GM12878 (cell line): Measurements from ENCODE around the gene UBAP1L. TPM values are rescaled to one million over a fixed set of nuclear protein-coding genes. Genes with fewer than 3 reads are reported as not detected.

Experiments used
- ATAC-seq: fragments of 200-7000 bp; cut with Tn5 transposase; 3 replicates; pipeline ENCODE4 v1.9.1; 2020; ENCODE audit warnings: mild to moderate bottlenecking, moderate library complexity
- BruUV-seq: library from RNA; stranded (reverse); fragments of 400-500 nt; replicated peaks from 2 replicates; lab custom pipeline; 2021; lab: Mats Ljungman, UMichigan
- CTCF ChIA-PET: fragments of 300-600 bp; sonication (Branson Sonifier 250); formaldehyde crosslinking; extraction: SDS; loops from one replicate; lab custom pipeline; 2021; ENCODE audit warnings: inconsistent platforms; lab: Yijun Ruan, JAX
- POLR2A ChIA-PET: fragments of 350-600 bp; formaldehyde crosslinking; extraction: SDS; loops from one replicate; lab custom pipeline; 2021; ENCODE audit warnings: inconsistent platforms; lab: Charles Lee
- RAD21 ChIA-PET: fragments of 300-600 bp; sonication (Branson Sonifier 250); formaldehyde crosslinking; loops from one replicate; lab custom pipeline; 2023; ENCODE audit warnings: antibody characterized with exemption; ENCODE audit not compliant: unreplicated experiment; lab: Charles Lee
- SMC1A ChIA-PET: fragments of 300-600 bp; sonication (Branson Sonifier 250); formaldehyde crosslinking; loops from one replicate; lab custom pipeline; 2023; ENCODE audit not compliant: unreplicated experiment, uncharacterized antibody; lab: Charles Lee
- DNase-seq: peaks from one replicate; pipeline ENCODE4 v3.0.0-alpha.2; 2011; ENCODE audit warnings: low read depth, low spot score
- FAIRE-seq: peaks from 3 replicates; lab custom pipeline; 2011; peaks lifted over from hg19 to GRCh38; lab: Jason Lieb, UNC
- H2AFZ ChIP-seq: 2 replicates; pipeline ENCODE4 v1.6.0; 2011; ENCODE audit warnings: low read depth, low read length, control low read depth; ENCODE audit not compliant: control insufficient read depth
- H3K27ac ChIP-seq: 2 replicates; pipeline ENCODE4 v1.5.1; 2011; ENCODE audit warnings: control low read depth; ENCODE audit not compliant: control insufficient read depth, insufficient read depth
- H3K27me3 ChIP-seq, 2 experiments: replicated peaks in 1 of 2; 2 replicates each; pipeline versions ENCODE4 v1.6.0 to v1.6.1; 2011; ENCODE audit warnings: low read length in 1 of 2; ENCODE audit not compliant: control insufficient read depth in 2 of 2, insufficient read depth in 2 of 2
- H3K36me3 ChIP-seq, 2 experiments: 2 replicates each; pipeline ENCODE4 v1.5.1; 2011; ENCODE audit warnings: low read length in 1 of 2; ENCODE audit not compliant: control insufficient read depth in 2 of 2, insufficient read depth in 2 of 2
- H3K4me1 ChIP-seq: 2 replicates; pipeline ENCODE4 v1.6.1; 2011; ENCODE audit warnings: mild to moderate bottlenecking, low read length, moderate library complexity, mixed read lengths; ENCODE audit not compliant: control insufficient read depth, insufficient read depth
- H3K4me2 ChIP-seq: 2 replicates; pipeline ENCODE4 v1.6.0; 2011; ENCODE audit warnings: control low read depth; ENCODE audit not compliant: control insufficient read depth, insufficient read depth
- H3K4me3 ChIP-seq: fragments of 200-600 bp; sonication (generic); 2 replicates; pipeline ENCODE4 v1.5.1; 2016
- H3K79me2 ChIP-seq: 2 replicates; pipeline ENCODE4 v1.6.0; 2011; ENCODE audit warnings: low read length; ENCODE audit not compliant: control insufficient read depth, insufficient read depth
- H3K9ac ChIP-seq: 2 replicates; pipeline ENCODE4 v1.8.0; 2011; ENCODE audit warnings: low read length, control low read depth, mixed read lengths; ENCODE audit not compliant: control insufficient read depth, insufficient read depth
- H3K9me3 ChIP-seq: replicated peaks from 3 replicates; pipeline ENCODE4 v1.5.1; 2011; ENCODE audit warnings: mild to moderate bottlenecking, low read length; ENCODE audit not compliant: control insufficient read depth, insufficient read depth
- H4K20me1 ChIP-seq: 2 replicates; pipeline ENCODE4 v1.6.0; 2011; ENCODE audit not compliant: control insufficient read depth, insufficient read depth
- FOS ChIP-seq: IDR thresholded peaks from 3 replicates; pipeline ENCODE4 v1.6.1; 2011; ENCODE audit warnings: borderline replicate concordance; ENCODE audit not compliant: insufficient read length; ENCODE audit errors: extremely low read depth
- IRF3 ChIP-seq: fragments of 450-650 bp; IDR thresholded peaks from 2 replicates; pipeline ENCODE4 v1.6.1; 2014; ENCODE audit warnings: mild to moderate bottlenecking
- KLF5 ChIP-seq: fragments of 450-650 bp; IDR thresholded peaks from 2 replicates; pipeline ENCODE4 v1.6.1; 2014; ENCODE audit warnings: mild to moderate bottlenecking; ENCODE audit not compliant: partially characterized antibody
- MLLT1 ChIP-seq: fragments of 450-650 bp; IDR thresholded peaks from 2 replicates; pipeline ENCODE4 v1.6.1; 2016; ENCODE audit warnings: mild to moderate bottlenecking
- PAX8 ChIP-seq: fragments of 450-650 bp; IDR thresholded peaks from 2 replicates; pipeline ENCODE4 v1.6.1; 2017; ENCODE audit warnings: mild to moderate bottlenecking, moderate library complexity
- SP1 ChIP-seq: IDR thresholded peaks from one replicate; pipeline ENCODE4 v1.6.1; 2011; ENCODE audit warnings: low read depth, low read length
- YBX1 ChIP-seq: fragments of 450-650 bp; IDR thresholded peaks from 2 replicates; pipeline ENCODE4 v1.6.1; 2016; ENCODE audit warnings: antibody characterized with exemption
- WGBS: methylation state at CpG from one replicate; pipeline ENCODE4 v1.1.6; 2016; ENCODE audit warnings: low lambda C conversion rate; ENCODE audit not compliant: insufficient replicate concordance, insufficient coverage; ENCODE audit errors: missing lambda C conversion rate; 5-methylcytosine and 5-hydroxymethylcytosine counted together
- in situ Hi-C: fragments of 300-500 bp; cut with MboI; formaldehyde crosslinking; loops from 9 replicates; pipeline ENCODE4 v1.14.3; 2018; ENCODE audit warnings: mixed read lengths
- intact Hi-C: fragments of 100-400 bp; cut with micrococcal nuclease; formaldehyde crosslinking; loops from one replicate; pipeline ENCODE4 v1.14.2; 2022; ENCODE audit not compliant: unreplicated experiment
- polyA plus RNA-seq, 11 experiments: library from polyadenylated mRNA; depleted of rRNA in 4 of 11; unstranded in 6 of 11; stranded (reverse) in 5 of 11; fragments of >200 nt; fragmentation: Nextera tagmentation in 4 of 11; fragmentation: Illumina TruSeq in 1 of 11; extraction: Ambion mirVana in 4 of 11; extraction: Trizol in 1 of 11; gene quantifications; 1 replicate in 1 of 11; 2 replicates in 10 of 11; pipeline versions ENCODE4 v1.2.1 to v1.2.3, GENCODE V29; 2011 to 2016; ENCODE audit warnings: inconsistent platforms in 2 of 11, missing spikeins in 2 of 11, low read depth in 1 of 11
- total RNA-seq, 4 experiments: library from RNA; depleted of rRNA in 3 of 4; stranded (reverse); fragments of >200 nt in 3 of 4; fragmentation: Illumina TruSeq in 1 of 4; extraction: Trizol in 1 of 4; gene quantifications; 2 replicates each; pipeline versions ENCODE4 v1.2.1 to v1.2.3, GENCODE V29; 2013 to 2021
- TF ChIP-seq, protein P1 (sequence below): IDR thresholded peaks from 2 replicates; pipeline ENCODE4 v1.6.1; 2012; ENCODE audit warnings: improper control_type of control experiment, low read depth, low read length; ENCODE audit not compliant: insufficient replicate concordance

Gene UBAP1L
- total and polyA plus RNA-seq, 10 of the 15 experiments (the other 5 are each of a cell fraction or from before 2014, with no cell fraction given) = 0.03 to 2.6 (median 1.0) TPM

DNA sequence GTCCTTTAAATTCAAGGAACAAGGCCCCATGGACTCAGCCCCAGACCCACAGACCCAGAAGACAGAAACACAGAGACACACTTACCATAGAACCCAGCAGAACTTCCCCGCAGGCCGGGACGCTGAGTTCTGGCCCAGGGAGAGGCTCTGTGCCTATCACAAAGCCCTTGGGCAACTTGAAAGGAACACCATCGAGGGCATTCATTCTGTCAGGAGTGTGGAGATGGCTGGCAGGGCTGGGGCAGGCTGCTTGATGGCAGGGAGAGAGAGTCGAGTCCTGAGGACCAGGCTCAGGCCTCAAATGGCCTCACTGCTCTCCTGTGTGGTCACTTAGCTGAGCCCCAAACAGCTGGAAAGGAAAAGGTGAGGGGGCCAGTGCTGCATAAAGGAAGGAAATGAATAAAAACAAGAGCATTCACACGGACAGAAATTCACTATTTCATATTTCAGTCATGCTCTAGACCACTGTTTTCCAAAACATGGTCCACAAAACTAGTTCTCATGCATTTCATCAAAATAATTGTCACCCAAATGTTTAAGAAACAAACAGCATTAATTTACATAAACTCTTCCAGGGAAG is 8.9 kb downstream of the UBAP1L start:
- no TSS peak for BruUV-seq
- 58% methylated on average over 6 of the region's 6 CpGs for WGBS
- ChIA-PET SMC1A (interaction anchor here (0.9 to 1.4 kb wide), 2 partner anchors 25 to 72 kb away, joined by 3 read pairs; no protein-coding TSS in a partner anchor), POLR2A (no interaction called here), RAD21 (no interaction called here), CTCF (interaction anchor here (1.3 kb wide), 1 partner anchor 215 kb away, joined by 3 read pairs; no protein-coding TSS in a partner anchor)
- DNase-seq (no peak), FAIRE-seq (no peak), ATAC-seq (no peak)
- H3K4me1 ChIP-seq = no peaks in the 10 kb centered on the region
- H3K9me3 ChIP-seq = no peaks in the 10 kb centered on the region
- no peak overlapping the region for H3K27ac ChIP-seq
- no peaks in the 10 kb centered on the region for H3K79me2 ChIP-seq
- no peak overlapping the region for H3K4me2 ChIP-seq
- no peak overlapping the region for H3K4me3 ChIP-seq
- no peaks in the 10 kb centered on the region for H4K20me1 ChIP-seq
- H3K9ac ChIP-seq = no peak overlapping the region
- H2AFZ ChIP-seq = no peak overlapping the region
- in situ Hi-C loops (no loop called here), intact Hi-C loops (no loop called here)
- TF ChIP-seq PAX8 (no peak), SP1 (no peak)
- no peaks in the 10 kb centered on the region for H3K27me3 ChIP-seq
- H3K36me3 ChIP-seq = peaks cover 0 to 12% of the 10 kb centered on the region in 2 experiments; a peak in 2 of 4 replicates

DNA sequence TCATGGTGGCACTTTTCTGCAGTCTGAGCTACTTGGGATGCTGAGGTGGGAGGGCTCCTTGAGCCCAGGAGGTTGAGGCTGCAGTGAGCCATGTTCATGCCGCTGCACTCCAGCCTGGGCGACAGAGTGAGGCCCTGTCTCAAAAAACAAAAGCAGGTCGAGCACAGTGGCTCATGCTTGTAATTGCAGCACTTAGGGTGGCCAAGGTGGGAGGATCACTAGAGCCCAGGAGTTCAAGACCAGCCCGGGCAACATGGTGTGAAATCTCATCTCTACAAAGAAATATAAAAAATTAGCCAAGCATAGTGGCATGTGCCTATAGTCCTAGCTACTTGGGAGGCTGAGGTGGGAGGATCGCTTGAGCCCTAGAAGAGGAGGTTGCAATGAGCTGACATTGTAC is 10.0 kb downstream of the UBAP1L start:
- H3K9me3 ChIP-seq = no peaks in the 10 kb centered on the region
- no peak overlapping the region for H3K4me2 ChIP-seq
- no peak for FAIRE-seq
- intact Hi-C loops = no loop called here
- H3K4me3 ChIP-seq = no peak overlapping the region
- no peak overlapping the region for H2AFZ ChIP-seq
- ChIA-PET CTCF (interaction anchor here (0.9 kb wide), 1 partner anchor 53 kb away, joined by 3 read pairs; no protein-coding TSS in a partner anchor), RAD21 (no interaction called here), SMC1A (interaction anchor here (1.4 kb wide), 1 partner anchor 71 kb away, joined by 3 read pairs; no protein-coding TSS in a partner anchor), POLR2A (interaction anchor here (0.7 kb wide), 1 partner anchor 156 kb away, joined by 4 read pairs; no protein-coding TSS in a partner anchor)
- no peak overlapping the region for H3K9ac ChIP-seq
- H3K79me2 ChIP-seq = no peaks in the 10 kb centered on the region
- no peak overlapping the region for H3K27ac ChIP-seq
- H4K20me1 ChIP-seq = no peaks in the 10 kb centered on the region
- DNase-seq = no peak
- BruUV-seq = no TSS peak
- 95% methylated on average over 5 of the region's 5 CpGs for WGBS
- no peaks in the 10 kb centered on the region for H3K4me1 ChIP-seq
- peaks cover 3 to 11% of the 10 kb centered on the region in 2 experiments; a peak in 3 of 4 replicates for H3K36me3 ChIP-seq
- H3K27me3 ChIP-seq = no peaks in the 10 kb centered on the region
- no peak for ATAC-seq
- in situ Hi-C loops = no loop called here
- no peak for TF ChIP-seq KLF5
- no peak for TF ChIP-seq MLLT1
- TF ChIP-seq YBX1 = no peak
- TF ChIP-seq IRF3 = no peak
- no peak for TF ChIP-seq FOS
- TF ChIP-seq, protein P1, sequence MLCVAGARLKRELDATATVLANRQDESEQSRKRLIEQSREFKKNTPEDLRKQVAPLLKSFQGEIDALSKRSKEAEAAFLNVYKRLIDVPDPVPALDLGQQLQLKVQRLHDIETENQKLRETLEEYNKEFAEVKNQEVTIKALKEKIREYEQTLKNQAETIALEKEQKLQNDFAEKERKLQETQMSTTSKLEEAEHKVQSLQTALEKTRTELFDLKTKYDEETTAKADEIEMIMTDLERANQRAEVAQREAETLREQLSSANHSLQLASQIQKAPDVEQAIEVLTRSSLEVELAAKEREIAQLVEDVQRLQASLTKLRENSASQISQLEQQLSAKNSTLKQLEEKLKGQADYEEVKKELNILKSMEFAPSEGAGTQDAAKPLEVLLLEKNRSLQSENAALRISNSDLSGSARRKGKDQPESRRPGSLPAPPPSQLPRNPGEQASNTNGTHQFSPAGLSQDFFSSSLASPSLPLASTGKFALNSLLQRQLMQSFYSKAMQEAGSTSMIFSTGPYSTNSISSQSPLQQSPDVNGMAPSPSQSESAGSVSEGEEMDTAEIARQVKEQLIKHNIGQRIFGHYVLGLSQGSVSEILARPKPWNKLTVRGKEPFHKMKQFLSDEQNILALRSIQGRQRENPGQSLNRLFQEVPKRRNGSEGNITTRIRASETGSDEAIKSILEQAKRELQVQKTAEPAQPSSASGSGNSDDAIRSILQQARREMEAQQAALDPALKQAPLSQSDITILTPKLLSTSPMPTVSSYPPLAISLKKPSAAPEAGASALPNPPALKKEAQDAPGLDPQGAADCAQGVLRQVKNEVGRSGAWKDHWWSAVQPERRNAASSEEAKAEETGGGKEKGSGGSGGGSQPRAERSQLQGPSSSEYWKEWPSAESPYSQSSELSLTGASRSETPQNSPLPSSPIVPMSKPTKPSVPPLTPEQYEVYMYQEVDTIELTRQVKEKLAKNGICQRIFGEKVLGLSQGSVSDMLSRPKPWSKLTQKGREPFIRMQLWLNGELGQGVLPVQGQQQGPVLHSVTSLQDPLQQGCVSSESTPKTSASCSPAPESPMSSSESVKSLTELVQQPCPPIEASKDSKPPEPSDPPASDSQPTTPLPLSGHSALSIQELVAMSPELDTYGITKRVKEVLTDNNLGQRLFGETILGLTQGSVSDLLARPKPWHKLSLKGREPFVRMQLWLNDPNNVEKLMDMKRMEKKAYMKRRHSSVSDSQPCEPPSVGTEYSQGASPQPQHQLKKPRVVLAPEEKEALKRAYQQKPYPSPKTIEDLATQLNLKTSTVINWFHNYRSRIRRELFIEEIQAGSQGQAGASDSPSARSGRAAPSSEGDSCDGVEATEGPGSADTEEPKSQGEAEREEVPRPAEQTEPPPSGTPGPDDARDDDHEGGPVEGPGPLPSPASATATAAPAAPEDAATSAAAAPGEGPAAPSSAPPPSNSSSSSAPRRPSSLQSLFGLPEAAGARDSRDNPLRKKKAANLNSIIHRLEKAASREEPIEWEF = no peak
